Measurements from ENCODE around the gene THTPA.
"Not testable (repeated sequence)": the region's sequence is repeated elsewhere in the genome, so short reads cannot be mapped to it uniquely, and the experiment has no call there.

Gene THTPA

DNA sequence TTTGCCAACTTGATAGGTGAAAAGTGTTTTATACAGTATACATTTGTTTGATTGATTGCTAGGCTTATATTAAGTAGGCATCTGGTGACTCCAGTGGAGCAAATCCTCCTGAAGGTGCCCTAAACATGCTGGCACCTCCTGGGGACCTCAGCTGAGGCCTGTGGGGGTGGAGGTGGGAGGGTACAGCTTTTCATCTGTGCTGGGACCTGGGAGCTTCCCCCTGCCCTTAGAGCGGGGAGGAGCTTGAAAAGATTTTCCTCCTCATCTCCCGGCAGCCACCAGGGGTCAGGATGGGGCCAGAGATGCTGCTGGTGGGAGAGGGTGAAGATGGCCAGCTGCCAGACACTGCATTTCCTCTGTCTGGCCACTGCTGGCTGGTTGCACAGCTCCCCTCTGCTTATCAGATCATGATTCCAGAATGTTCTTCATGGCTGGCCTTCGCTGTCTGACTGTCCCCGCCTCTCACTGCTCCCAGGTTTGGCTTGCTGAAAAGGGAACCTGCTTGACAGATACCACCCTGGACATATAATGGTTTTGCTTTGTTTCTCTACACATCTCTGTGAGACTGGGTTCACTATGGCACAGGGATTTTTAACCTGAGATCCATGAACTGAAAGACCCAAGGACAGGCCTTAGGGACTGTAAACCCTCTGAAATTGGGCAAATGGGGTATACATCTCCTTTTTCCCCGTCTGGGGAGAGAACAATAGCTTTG lies 33.0 kb downstream of the THTPA start:
- peak; percentile 45 for DNase-seq

GRCh38 chr14:23589606-23590005 lies 33.5 kb downstream of the THTPA start:
- no peak for DNase-seq

DNA sequence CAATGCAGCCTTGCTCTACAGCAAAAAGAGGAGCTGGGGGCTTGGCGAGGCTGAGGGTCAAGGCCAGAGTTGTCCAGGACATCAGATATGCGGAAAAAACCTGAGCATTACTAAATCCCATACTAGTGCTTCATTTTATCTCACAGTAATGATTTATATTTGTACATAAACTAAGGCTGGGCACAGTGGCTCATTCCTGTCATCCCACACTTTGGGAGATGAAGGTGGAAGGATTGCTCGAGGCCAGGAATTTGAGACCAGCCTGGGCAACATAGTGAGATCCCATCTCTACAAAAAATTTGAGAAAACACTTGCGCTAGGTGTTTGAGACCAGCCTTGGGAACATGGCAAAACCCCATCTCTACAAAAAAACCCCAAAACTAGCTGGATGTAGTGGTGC lies 34.1 kb downstream of the THTPA start:
- no peak for DNase-seq

DNA sequence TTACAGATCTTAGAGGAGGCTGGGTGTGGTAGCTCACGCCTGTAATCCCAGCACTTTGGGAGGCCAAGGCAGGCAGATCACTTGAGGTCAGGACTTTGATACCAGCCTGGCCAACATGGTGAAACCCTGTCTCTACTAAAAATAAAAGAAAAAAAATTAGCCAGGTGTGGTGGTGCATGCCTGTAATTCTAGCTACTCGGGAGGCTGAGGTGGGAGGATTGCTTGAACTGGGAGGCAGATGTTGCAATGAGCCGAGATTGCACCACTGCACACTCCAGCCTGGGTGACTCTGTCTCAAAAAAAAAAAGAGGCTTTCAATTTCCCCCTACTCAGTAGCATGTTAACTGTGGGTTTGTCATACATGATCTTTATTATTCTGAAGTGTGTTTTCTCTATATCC lies 38.1 kb downstream of the THTPA start:
- not testable (repeated sequence) for DNase-seq

- no peak for DNase-seq
Observed at GRCh38 chr14:23600322-23600707, 44.2 kb downstream of the THTPA start.

GRCh38 chr14:23600806-23601205 lies 44.7 kb downstream of the THTPA start:
- DNase-seq: no peak

DNA sequence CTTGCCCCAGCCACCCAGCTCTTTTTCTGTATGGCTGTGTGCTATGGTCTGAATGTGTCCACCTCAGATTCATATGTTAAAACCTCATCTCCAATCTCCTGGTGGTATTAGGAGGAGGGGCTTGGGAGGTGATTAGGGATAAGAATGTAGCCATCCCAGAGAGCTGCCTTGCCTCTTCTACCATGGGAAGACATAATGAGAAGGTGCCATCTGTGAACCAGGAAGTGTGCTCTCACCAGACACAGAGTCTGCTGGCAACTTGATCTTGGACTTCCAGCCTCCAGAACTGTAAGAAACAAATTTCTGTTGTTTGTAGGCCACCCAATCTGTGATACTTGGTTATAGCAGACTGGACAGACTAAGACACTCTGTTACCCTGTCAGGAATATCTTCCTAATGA lies 45.4 kb downstream of the THTPA start:
- no peak for DNase-seq

GRCh38 chr14:23601845-23602180 lies 45.7 kb downstream of the THTPA start:
- DNase-seq: no peak

GRCh38 chr14:23602181-23603095 lies 46.4 kb downstream of the THTPA start:
- DNase-seq: no peak

GRCh38 chr14:23603103-23603502 lies 47.0 kb downstream of the THTPA start:
- no peak for DNase-seq

- DNase-seq: no peak
Observed at GRCh38 chr14:23604148-23604547, 48.1 kb downstream of the THTPA start.

DNA sequence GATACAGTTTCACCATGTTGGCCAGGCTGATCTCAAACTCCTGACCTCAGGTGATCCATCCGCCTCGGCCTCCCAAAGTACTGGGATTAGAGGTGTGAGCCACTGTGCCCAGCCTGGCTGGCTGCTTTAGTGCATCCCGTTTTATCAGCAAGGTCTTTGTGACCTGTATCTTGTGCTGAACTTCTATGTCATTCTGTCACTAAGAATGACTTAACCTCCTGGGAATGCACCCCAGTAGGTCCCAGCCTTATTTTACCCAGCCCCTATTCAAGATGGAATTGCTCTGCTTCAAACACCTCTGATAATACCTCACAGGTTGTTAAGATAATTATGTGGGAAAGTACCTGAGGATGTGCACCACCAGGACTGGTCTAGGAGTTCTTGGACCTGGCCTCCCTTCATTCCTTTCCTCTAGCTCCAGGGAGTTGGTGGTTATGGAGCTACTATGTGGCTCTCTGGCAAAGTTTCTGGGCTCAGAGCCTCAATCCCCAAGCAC lies 48.7 kb downstream of the THTPA start:
- no peak for DNase-seq

DNA sequence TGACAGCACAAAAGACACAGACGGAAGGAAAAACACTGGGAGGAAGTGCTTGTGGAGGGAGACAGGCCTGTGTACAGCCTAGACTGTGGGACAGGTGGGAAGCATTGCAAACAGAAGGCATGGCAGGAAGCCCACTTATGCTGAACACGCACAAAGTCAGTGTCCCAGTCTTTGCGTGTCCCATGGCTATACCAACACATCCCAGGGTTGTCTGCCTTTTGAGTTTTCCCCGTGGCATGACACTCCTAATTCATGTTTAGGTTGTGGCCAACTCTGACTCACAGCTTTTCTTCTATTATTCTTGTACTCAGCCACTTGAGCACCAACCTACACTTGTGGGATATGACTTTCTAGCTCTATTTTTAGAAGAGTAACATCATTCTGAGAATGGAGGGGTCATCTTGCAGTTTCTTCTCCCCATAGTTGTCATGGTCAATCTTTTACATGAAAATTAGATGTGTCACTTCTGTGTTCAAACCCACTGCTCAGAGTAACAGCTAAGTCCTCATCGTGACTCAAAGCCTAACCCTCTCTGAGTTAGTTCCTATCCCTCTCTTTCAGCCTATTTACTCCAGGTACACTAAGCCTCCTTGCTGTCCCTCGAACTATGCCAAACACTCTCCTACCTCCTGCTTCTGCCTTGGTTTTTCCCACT lies 50.0 kb downstream of the THTPA start:
- no peak for DNase-seq

DNA sequence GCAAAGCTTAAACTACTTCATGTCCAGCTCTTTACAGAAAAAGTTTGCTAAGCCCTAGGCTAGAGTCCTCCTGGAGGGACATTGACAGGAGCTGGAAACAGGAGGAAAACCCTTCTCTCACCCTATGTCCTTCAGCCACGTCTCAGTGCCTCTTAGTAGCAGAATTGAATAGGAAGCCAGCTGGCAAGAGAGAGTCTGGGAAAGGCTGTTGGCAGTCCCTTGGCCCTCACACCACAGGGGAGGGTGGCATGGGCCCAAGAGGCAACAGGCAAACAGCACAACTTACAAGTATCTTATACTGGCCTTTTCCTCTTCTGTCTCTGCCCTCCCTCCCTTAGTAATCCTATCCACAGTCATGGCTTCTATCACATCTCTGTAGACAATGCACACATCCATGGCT lies 52.4 kb downstream of the THTPA start:
- no peak for DNase-seq

DNA sequence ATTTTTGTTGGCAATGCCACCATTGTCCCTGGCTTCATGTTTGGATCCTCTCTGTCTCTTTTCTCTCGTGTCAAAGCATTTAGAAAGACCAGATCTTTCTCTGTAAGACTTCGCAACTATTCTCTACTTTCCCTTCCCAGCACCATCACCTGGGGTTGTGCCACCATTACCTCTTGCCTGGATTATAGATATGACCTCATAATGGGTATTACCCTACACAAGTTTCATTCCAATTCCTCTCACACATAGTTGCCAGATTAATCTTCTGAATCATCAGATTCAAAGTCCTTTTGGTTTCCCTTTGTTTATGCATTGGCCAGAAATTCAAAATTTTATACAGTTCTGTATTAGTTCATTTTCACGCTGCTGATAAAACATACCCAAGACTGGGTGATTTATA lies 52.9 kb downstream of the THTPA start:
- no peak for DNase-seq

GRCh38 chr14:23609411-23610089 lies 53.5 kb downstream of the THTPA start:
- not testable (repeated sequence) for DNase-seq

Measured in NCI-H1436 treated with DMSO at 0.1 percent for 48 hours (cell line).